Endometrial microvascular endothelial cells (primary cell): ENCODE data around the gene SLC37A4. TPM values are rescaled to one million over a fixed set of nuclear protein-coding genes. Genes with fewer than 3 reads are reported as not detected.
"Not testable (repeated sequence)": the region's sequence is repeated elsewhere in the genome, so short reads cannot be mapped to it uniquely, and the experiment has no call there.

Experiments
- in situ Hi-C: cut with HindIII; loops from 2 replicates; pipeline ENCODE4 v1.10.0; 2017; ENCODE audit warnings: low sequenced_read_pairs, low pct_unique_long_range_greater_than_20kb; ENCODE audit errors: inconsistent ontology term
- total RNA-seq: library from RNA; depleted of rRNA; stranded (reverse); fragments of >200 nt; gene quantifications from one replicate; pipeline ENCODE4 v1.2.3, GENCODE V29; 2015; ENCODE audit errors: inconsistent ontology term

SLC37A4 gene
- total RNA-seq, 1 donor from 2014 or later: 22.6 TPM

- in situ Hi-C loops: no loop called here
Observed at GRCh38 chr11:118988280-118988679, 42.4 kb downstream of the SLC37A4 start.

GRCh38 chr11:118984825-118985224 is 45.9 kb downstream of the SLC37A4 start:
- in situ Hi-C loops: no loop called here

GRCh38 chr11:118984337-118984736 is 46.3 kb downstream of the SLC37A4 start:
- in situ Hi-C loops: not testable (repeated sequence)

GRCh38 chr11:118980191-118980881 is 50.3 kb downstream of the SLC37A4 start:
- in situ Hi-C loops: no loop called here

GRCh38 chr11:118979434-118979833 is 51.2 kb downstream of the SLC37A4 start:
- in situ Hi-C loops: no loop called here

GRCh38 chr11:118975771-118976709 is 54.6 kb downstream of the SLC37A4 start:
- in situ Hi-C loops: no loop called here

Other genes with a start within 250 kb of the SLC37A4 start
- gene DDX6, start 239.7 kb downstream of the SLC37A4 start, total RNA-seq: 104 TPM
- not detected for gene CXCR5, start 147.0 kb downstream of the SLC37A4 start, total RNA-seq
- gene BCL9L, start 105.0 kb downstream of the SLC37A4 start, total RNA-seq: 10.9 TPM
- gene UPK2, start 74.6 kb downstream of the SLC37A4 start, total RNA-seq: not detected
- gene FOXR1, start 59.1 kb downstream of the SLC37A4 start, total RNA-seq: not detected
- 6.6 TPM for gene CENATAC, start 32.7 kb downstream of the SLC37A4 start, total RNA-seq
- gene RPS25, start 12.5 kb downstream of the SLC37A4 start, total RNA-seq: 1,064 TPM
- 82.7 TPM for gene TRAPPC4, start 12.1 kb downstream of the SLC37A4 start, total RNA-seq
- 138 TPM for gene HYOU1, start 26.3 kb upstream of the SLC37A4 start, total RNA-seq
- 23.9 TPM for gene VPS11, start 36.9 kb upstream of the SLC37A4 start, total RNA-seq
- gene HMBS, start 54.0 kb upstream of the SLC37A4 start, total RNA-seq: 8.2 TPM
- gene DPAGT1, start 71.0 kb upstream of the SLC37A4 start, total RNA-seq: 35.8 TPM
- 6.2 TPM for gene C2CD2L, start 76.5 kb upstream of the SLC37A4 start, total RNA-seq
- gene HINFP, start 90.7 kb upstream of the SLC37A4 start, total RNA-seq: 11.4 TPM
- not detected for gene ABCG4, start 118.2 kb upstream of the SLC37A4 start, total RNA-seq
- gene NLRX1, start 137.8 kb upstream of the SLC37A4 start, total RNA-seq: 16.7 TPM
- gene NHERF4, start 154.6 kb upstream of the SLC37A4 start, total RNA-seq: not detected
- gene CBL, start 175.5 kb upstream of the SLC37A4 start, total RNA-seq: 20.4 TPM